Stimulated activated naive CD8-positive, alpha-beta T cell treated with anti-CD3 and anti-CD28 coated beads, Interleukin-15, Interleukin-2, amounts not matched to agents 100 U/mL and 50 U/mL, for 24 hours (primary cell): Measurements from ENCODE around the gene THBS2.
"Not testable (repeated sequence)": the region's sequence is repeated elsewhere in the genome, so short reads cannot be mapped to it uniquely, and the experiment has no call there.

ENCODE experiments used
- ATAC-seq: fragments of 150-1000 bp; cut with Tn5 transposase; one replicate; pipeline ENCODE4 v1.10.0; 2021
- DNase-seq: peaks from one replicate; pipeline ENCODE4 v3.0.0; 2021

The THBS2 gene

DNA sequence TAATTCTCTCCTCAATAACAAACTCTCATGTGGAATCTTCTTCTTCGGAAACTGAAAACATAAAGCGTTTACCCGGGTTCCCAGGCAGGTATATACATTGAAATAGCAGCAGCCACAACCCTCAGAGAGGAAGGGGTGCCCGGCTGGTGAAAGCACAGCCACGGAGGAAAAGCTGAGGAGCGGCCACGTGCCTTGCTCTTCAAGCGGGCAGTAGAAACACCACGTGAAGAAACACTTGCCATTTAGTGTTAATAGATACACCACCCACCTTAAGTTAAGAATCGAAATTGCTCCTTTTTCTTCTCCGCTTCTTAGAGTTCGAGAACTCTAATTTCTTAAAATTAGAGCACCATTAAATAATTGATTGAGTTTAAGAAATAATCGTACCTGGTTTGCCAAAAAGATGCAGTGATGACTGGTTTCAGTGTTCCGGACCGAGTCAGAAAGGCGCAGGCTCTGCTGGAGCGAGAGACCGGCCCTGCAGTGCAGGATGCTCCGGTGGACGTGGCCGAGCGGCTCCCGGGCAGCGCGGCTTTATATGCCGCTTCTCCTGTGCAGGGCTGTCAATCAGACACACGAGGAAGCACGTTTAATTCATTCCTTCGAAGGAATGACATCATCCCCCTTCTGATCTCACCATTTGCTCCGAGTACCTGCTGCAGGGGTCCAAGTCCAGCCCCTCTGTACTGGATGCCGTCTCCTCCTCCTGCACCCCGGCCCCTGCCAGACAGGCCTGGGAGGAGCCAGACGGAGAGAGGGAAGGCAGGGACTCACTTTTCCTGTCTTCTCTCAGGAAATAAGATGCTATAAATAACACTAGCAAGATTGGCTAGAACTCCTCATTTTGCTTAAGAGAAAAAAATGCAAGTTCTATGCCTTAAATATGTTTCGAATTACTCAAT lies at the start of gene THBS2:
Gene THBS2, minus strand, starts transcription at position 510 of the 902 bp plus-strand sequence. CDS start 3,062 bp downstream, outside the sequence.
- DNase-seq (no peak), ATAC-seq (peak; percentile 47)

DNA sequence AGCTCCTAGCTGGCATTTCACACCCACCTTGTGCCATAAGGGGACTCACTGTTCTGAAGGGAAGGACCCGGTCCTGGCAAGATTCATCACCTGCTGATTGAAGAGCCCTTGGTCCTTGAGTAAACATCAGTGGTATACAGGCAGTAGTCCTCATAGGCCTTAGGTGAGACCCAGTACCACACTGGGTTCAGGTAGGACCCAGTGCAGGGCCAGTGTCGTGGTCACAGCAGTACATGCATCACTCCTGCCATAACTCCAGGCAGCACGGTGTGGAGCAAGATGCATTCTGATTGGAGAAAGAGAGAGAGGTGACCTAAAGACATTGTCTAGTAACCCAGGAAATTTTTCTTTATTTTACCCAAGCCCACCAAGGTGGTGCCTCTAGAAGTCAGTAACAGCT lies 49.1 kb upstream of the THBS2 start:
- DNase-seq (no peak), ATAC-seq (no peak)

DNA sequence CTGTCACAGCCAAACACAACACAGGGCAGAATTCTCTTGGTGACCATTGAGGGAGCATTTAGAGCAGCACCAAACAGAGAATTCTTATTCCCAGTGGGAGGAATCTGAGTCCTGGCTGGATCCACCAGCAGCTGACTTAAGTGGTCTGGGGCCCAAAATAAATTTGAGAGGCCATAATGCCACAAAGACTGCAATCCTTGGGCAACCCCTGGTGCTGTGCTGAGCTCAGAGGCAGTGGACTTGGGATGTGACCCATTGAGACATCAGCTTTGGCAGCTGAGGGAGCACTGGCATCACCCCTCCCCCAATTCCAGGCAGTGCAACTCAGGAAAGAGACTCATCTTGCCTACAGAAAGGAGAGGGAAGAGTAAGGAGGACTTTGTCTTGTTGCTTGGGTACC lies 48.6 kb upstream of the THBS2 start:
- ATAC-seq (no peak), DNase-seq (no peak)

DNA sequence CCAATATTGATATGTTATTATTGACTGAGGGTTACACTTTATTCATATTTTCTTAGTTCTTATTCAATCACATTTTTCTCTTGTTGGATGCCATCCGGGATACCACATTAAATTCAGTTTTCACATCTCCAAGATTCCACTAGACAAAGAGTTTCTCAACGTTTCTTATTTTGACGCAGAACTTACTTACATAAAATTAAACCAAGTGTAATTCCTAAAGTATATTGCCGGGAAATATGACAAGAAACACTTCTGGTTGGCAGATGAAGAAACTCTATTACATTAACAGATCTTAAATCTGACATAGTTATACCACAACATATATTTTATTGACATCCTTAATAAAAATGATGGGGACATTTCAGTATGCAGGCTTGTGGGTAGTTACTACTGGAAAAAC lies 47.3 kb upstream of the THBS2 start:
- no peak for ATAC-seq
- no peak for DNase-seq

DNA sequence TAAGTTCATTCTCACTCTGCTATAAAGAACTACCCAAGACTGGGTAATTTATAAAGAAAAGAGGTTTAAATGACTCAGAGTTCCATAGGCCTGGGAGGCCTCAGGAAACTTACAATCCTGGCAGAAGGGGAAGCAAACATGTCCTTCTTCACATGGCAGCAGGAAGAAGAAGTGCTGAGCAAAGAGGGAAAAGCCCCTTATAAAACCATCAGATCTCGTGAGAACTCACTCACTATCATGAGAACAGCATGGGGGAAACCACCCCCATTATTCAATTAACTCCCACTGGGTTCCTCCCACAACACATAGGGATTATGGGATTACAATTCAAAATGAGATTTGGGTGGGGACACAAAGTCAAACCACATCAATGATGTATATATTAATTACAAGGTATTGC lies 45.0 kb upstream of the THBS2 start:
- not testable (repeated sequence) for DNase-seq

DNA sequence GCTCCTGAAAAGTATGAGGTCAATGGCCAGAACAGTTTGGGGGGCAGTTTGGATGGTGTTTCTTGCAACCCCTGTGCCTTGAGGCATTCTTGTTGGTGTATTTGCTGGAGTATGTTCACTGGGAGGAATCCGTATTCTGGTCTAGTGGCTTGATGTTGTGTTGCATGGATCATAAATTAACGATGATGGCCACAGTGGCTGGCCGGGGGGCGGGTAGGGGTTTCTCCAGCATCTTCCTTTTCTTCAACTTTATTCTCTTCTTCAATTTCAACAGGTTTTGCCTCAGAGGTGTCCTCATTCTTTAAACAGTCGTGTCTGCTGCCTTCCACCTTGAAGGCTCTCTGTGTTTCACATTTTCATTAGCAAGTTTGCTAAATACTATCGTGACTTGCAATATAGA lies 43.0 kb upstream of the THBS2 start:
- no peak for DNase-seq
- ATAC-seq: no peak

More for the DNA sequence above, 45.0 kb upstream of the THBS2 start:
- ATAC-seq: not testable (repeated sequence)

DNA sequence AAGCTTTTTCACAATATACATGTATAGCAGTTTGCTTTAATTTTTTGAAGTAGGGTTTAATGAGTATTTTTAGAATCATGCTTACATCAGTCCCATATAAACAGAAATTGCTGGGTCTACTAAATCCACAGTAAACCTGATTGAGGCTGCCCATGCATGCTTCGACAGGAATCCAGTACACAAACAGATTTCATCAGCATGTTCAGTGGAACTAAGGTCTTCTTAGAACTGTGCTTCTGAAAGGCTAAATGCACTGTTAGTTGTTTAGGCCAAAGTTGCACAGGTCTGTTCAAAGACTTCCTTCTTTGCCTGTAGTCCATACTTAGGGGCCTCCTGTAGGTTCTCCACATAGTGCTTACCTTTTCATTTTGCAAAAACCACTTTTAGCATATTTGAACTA lies 42.5 kb upstream of the THBS2 start:
- no peak for ATAC-seq
- DNase-seq: no peak

DNA sequence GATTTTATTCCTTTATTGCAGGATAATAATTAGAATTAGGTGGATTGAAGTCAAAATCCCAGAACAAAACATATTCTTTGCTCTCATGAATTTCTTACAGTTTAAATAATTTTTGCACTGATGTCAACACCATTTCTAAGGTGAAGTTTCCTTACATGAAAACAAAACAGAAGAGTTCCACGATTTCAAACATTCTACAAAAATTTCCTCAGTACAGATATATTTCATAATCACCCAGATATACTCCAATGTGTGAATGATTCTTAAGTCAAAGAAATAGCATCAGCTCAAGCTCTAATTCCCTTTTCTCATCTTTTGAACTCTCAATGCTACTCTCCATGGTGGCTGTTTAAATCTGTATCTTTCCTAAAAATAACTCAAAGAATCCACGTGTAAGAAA lies 39.5 kb upstream of the THBS2 start:
- ATAC-seq: no peak
- DNase-seq: no peak

DNA sequence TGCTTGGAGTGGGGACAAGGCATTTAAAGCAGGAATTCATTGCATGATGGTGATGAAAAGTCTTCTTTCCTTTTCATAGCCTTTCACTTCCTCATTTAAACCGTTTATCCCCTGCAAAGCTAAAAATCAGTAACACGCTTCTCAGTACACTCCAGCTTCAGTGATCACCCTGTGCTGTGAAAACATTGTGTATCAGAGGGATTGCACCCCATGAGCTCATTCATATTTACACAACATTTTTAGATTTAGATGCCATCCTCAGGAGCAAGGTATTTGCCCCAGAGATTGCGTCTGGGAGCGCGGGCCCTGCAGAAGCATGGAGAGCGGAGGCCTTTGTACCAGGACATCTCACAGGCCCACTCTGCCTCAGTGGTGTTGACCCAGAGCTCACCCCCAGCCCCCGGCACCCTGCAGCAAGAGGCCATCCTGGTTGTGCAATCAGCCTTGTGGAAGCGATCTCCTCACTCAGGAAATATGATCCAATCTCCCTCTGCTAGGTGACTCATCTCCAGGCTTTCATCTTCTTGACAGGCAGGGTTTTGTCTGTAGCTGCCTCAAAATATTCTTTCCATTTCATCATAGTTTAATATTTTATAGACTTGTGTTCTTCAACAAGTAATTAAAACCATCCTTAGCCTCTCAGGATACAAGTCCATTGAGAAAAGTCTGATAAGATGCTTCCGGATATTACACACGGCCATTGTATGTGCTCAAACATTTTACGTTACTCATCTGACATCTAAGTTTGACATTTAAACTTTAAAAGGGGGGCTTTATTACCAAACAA lies 38.9 kb upstream of the THBS2 start:
- DNase-seq (no peak), ATAC-seq (no peak)

DNA sequence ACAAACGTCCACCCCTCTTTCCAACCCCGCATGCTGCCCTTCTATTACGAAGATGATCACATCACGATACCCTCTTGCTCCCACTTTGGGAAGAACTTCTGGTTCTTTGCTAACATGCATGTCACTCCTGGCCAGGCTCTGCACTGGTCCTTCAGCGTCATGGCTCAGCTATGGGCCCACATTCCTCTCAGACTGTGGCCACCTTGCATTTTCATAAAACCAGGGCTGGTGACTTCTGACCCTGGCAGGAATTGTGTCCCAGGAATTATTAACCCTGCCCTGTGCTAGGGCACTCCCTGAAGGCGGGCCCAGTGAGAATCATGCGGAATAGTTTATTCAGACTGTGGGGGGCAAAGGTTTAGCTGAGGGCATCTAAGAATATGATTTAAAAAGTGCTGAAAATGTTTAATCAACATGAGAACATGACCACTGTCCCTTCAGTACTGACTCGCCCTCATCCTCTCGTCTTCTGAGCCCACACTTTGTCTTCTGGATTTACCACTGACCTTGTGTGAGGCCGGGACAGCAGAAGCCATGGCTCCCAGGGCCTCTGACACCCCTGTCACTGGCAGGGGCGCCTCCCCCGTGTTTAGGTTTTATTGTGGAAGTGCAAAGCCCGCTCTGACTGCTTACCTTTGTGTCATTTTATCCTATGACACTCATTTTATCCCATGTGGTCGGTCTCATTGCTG lies 38.1 kb upstream of the THBS2 start:
- no peak for ATAC-seq
- DNase-seq: no peak

DNA sequence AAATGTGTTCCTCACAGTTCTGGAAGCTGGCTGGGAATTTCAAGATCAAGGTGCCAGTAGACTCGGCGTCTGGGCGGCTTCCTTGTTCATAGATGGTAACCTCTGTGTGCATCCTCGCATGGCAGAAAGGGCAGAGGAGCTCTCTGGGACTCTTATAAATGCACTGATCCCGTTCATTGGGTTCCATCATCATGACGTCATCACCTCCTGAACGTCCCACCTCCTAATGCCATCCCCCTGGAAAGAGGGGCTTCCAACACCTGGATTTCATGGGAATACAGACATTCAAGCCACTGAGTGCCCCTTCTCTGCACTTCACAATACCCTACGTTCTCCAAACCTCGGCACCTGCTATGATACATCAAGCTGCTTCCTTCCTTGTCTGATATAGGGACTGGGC lies 37.5 kb upstream of the THBS2 start:
- DNase-seq: no peak
- no peak for ATAC-seq

DNA sequence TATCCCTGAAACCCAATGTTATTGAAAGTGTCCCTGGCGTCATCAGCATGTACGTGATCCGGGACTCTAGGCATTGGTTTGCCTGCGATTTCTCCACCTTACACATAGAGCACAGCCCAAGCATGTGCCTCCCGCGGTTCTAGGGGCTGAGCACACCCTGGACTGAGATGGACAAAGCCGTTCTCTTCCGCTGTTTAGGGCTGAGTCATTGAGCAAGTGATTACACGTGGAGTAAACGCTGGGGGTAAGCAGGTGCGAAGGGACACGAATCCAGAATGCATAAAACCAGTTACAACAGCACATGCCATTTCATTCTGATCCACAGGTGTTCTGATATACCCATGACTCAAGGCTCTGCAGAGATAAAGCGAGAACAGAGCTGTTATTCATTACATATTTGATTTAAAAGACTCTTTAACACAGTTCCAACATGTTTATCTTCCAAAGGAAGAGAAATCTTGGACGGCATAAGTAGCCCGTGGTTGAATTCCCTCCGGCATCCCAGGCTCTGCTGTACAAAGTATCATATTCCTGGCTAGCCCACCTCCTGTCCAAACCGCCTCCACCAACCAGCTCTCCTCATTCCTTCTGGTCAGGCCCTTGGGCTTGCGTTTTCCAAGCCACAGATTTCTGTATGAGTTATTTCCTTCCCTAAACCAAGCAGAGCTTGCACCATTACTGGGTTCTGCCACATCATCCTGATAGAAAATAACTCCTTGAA lies 36.1 kb upstream of the THBS2 start:
- ATAC-seq: no peak

DNA sequence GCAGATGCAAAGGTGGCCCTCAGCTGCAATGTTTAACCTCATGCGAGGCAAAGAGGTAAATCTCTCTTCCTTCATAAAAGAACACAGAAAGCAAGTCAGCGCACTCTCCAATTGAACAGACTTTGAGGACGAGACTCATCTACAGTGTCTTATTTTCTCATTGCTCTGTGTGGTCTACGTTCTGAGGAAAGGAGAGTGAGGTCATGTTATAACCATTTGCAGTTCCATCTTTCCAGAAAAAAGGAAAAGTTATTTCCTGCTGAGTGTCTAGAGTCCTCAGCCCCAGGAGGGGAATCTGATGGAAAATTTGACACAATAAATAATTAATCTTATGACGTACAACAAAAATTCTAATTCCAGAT lies 35.6 kb upstream of the THBS2 start:
- ATAC-seq: no peak
- DNase-seq: no peak

More for the DNA sequence above, 36.1 kb upstream of the THBS2 start:
- DNase-seq: no peak

DNA sequence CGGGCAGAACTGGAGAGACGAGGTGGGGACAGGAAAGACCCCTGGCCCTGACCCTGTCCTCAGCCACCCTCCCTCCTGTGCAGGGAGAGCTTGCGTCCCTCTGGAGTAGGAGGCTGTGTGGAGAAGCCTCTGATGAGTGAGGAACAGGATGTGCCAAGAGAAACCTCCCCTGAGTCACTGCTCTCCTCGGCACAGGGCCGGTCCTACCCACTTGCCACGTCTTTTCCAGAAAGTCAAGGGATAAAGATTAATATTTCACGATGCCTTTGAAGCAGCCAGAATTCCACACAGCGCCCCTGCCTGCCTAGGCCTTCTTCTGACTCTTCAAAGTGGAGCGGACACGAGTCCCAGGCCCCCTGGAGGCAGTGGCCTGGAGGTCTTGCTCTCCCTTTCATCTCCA lies 34.9 kb upstream of the THBS2 start:
- DNase-seq: no peak
- ATAC-seq: no peak

DNA sequence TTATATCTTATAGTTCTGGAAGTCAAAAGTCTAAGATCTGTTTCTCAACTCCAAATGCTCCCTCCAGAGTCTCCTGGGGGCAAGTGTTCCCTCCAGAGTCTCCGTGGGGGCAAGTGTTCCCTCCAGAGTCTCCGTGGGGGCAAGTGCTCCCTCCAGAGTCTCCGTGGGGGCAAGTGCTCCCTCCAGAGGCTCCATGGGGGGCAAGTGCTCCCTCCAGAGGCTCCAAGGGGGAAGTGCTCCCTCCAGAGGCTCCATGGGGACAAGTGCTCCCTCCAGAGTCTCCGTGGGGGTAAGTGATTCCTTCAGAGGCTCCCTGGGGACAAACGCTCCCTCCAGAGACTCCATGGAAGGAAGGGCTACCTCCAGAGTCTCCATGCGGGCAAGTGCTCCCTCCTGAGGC lies 34.0 kb upstream of the THBS2 start:
- DNase-seq (no peak), ATAC-seq (no peak)

DNA sequence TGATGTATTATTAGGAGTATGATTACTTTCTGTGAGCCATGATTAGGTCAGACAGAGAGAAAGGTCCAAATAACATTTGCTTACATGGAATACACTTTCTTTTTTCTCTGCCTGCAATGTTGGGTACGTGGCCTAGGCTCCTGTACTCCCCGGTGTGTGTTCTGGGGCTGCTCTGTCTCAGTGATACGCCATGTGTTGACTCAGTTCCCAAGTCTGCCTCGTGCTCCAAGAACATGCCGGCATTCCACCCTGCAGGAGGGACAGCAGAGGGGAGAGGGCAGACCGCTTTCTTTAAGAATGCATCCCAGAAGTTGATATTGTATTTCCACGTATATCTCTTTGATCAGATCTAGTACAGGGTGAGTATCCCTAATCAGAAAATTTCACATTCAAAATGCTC lies 33.3 kb upstream of the THBS2 start:
- DNase-seq (no peak), ATAC-seq (no peak)

DNA sequence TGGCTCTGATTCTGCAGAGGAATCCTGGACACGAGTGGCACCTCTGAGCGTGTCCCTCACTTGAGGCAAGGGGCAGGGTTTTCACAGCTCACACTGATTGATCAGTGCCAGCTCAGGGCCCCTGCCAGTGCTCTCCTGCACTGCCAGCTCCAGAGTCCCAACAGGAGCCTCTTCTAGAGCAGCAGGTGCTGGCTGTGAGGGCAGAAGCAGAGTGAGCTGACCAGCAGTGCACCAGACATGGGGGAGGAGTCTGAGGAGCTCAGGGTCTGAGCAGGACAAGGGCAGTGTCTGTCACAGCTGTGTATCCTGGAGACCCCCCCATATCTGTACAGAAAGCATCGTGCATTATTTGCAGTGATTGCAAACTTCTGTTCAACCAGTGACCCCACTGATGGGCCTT lies 31.5 kb upstream of the THBS2 start:
- DNase-seq (no peak), ATAC-seq (no peak)

DNA sequence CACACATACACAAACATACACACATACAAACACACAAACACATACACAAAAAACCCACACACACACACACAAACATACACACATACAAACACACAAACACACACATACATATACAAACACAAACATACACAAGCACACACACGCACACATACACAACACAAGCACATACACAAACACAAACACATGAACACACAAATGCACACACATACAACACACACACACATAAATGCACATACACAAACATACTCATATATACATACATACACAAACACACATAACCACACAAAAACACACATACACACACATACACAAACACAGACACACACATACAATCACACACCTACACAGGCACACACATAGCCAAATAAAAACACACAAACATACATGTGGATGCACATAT lies 30.3 kb upstream of the THBS2 start:
- no peak for DNase-seq
- ATAC-seq: no peak

DNA sequence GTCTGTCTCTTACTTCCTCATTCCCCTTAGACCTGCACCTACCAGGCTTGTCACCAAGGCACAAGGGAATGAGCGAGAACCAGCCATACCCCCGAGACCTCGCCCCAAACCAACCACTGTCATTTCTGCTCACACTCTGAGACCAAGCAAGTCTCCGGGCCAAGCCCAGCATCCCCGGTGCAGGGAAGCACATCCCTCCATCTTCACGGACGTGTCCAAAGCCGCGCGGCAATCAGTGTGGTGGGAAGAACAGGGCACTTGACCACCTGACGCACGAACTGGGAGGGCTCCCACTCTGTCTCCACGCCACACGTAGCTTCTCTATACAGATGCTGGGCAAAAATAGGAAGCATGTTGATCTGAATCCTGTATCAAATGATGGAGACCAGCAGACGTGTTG lies 28.4 kb upstream of the THBS2 start:
- no peak for ATAC-seq

DNA sequence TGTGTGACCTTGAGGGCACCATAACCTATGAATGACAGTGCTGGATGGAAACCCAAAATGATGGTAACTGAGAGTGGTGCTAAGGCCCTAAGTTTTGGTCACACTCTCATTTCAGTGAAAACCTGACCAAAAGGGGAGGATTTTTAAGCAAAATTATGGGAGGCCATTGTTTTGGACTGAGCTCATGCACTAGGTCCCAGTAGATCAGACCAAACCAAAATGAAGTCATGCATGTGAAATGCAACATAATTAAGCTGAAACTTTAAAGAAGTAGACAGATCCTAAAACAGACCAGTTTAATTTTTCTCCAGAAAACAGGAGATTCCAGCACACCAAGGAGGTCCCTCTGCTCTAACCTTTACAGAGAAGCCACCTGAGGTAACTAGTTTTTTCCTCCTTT lies 24.0 kb upstream of the THBS2 start:
- DNase-seq: no peak
- ATAC-seq: no peak

More for the DNA sequence above, 28.4 kb upstream of the THBS2 start:
- no peak for DNase-seq

DNA sequence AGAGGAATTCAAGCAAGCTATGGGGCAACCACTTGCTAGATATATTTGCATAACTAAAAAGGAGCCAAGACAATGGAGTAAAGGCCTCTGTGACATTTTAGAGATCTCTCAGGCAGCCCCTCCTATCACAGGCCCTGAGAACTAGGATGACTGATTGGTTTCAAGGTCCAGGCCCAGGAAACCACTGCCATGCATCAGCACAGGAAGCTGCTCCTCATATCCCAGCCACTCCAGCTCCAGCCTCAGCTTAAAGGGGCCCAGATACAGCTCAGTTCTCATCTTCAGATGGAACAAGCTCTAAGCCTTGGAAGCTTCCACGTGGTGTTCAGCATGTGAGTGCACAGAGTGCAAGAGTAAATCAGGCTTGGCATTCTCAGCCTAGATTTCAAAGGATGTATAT lies 21.1 kb upstream of the THBS2 start:
- no peak for DNase-seq
- no peak for ATAC-seq

DNA sequence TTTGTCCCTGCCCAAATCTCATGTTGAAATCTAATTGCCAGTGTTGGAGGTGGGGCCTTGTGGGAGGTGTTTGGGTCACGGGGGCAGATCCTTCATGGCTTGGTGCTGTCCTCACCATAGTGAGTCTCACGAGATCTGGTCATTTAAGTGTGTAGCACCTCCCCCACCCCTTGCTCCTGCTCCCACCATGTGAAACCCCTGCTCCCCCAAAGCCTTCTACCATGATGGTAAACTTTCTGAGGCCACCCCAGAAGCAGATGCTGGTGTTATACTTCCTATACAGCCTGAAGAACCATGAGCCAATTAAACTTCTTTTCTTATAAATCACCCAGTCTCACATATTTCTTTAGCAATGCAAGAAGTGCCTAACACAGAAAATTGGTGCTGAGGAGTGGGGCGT lies 19.9 kb upstream of the THBS2 start:
- no peak for DNase-seq
- no peak for ATAC-seq
